LNCAP (cell line): ENCODE measurements around the gene NEDD4L.

Experiments
- CTCF ChIP-seq: fragments of 450-650 bp; IDR thresholded peaks from 2 replicates; pipeline ENCODE4 v1.5.1; 2017; ENCODE audit warnings: mild to moderate bottlenecking

Gene NEDD4L

GRCh38 chr18:58253318-58253717 lies 209.3 kb downstream of the NEDD4L start:
- no peak for TF ChIP-seq CTCF

GRCh38 chr18:58253871-58254270 lies 209.8 kb downstream of the NEDD4L start:
- no peak for TF ChIP-seq CTCF

GRCh38 chr18:58254873-58255511 lies 211.0 kb downstream of the NEDD4L start:
- no peak for TF ChIP-seq CTCF

- TF ChIP-seq CTCF: no peak
These were observed 211.8 kb downstream of the NEDD4L start for GRCh38 chr18:58255701-58256311.

GRCh38 chr18:58256316-58257080 lies 212.5 kb downstream of the NEDD4L start:
- TF ChIP-seq CTCF: no peak

GRCh38 chr18:58257461-58257860 lies 213.4 kb downstream of the NEDD4L start:
- no peak for TF ChIP-seq CTCF

- TF ChIP-seq CTCF: no peak
These were observed 214.8 kb downstream of the NEDD4L start for GRCh38 chr18:58258692-58259342.
